Ureter (tissue), 1 donor: ENCODE data around the gene BCL2L15. TPM values are rescaled to one million over a fixed set of nuclear protein-coding genes. Genes with fewer than 3 reads are reported as not detected.
"Not testable (repeated sequence)": the region's sequence is repeated elsewhere in the genome, so short reads cannot be mapped to it uniquely, and the experiment has no call there.

Source experiments
- DNase-seq: peaks from one replicate; pipeline ENCODE4 v3.0.0-alpha.2; 2020; ENCODE audit warnings: low spot score
- total RNA-seq: library from RNA; stranded (reverse); gene quantifications from one replicate; pipeline ENCODE4 v1.2.4, GENCODE V29; 2023
- donor health status: DM: yes; HTN: yes; CAD: no.

The BCL2L15 gene
- total RNA-seq, 1 donor from 2014 or later: 8.0 TPM

- DNase-seq: peak; percentile 47
Observed at GRCh38 chr1:113871597-113872113, 15.7 kb downstream of the BCL2L15 start, which contains the start of gene PTPN22. Gene PTPN22, minus strand, starts transcription at chr1:113871712.

GRCh38 chr1:113870778-113871177, 16.6 kb downstream of the BCL2L15 start:
- no peak for DNase-seq

GRCh38 chr1:113868387-113869083, 18.8 kb downstream of the BCL2L15 start:
- no peak for DNase-seq

GRCh38 chr1:113861641-113862040, 25.7 kb downstream of the BCL2L15 start:
- DNase-seq: no peak

GRCh38 chr1:113860891-113861290, 26.5 kb downstream of the BCL2L15 start:
- DNase-seq: no peak

GRCh38 chr1:113859478-113860175, 27.8 kb downstream of the BCL2L15 start:
- DNase-seq: no peak

GRCh38 chr1:113858982-113859381, 28.4 kb downstream of the BCL2L15 start:
- no peak for DNase-seq

GRCh38 chr1:113858418-113858817, 29.0 kb downstream of the BCL2L15 start:
- DNase-seq: no peak

GRCh38 chr1:113857776-113858175, 29.6 kb downstream of the BCL2L15 start:
- DNase-seq: no peak

GRCh38 chr1:113856401-113856790, 31.0 kb downstream of the BCL2L15 start:
- no peak for DNase-seq

GRCh38 chr1:113855630-113856400, 31.6 kb downstream of the BCL2L15 start:
- DNase-seq: no peak

- DNase-seq: no peak
Observed at GRCh38 chr1:113854234-113854633, 33.1 kb downstream of the BCL2L15 start.

GRCh38 chr1:113852694-113853093, 34.7 kb downstream of the BCL2L15 start:
- not testable (repeated sequence) for DNase-seq

GRCh38 chr1:113850127-113850796, 37.1 kb downstream of the BCL2L15 start:
- DNase-seq: no peak

GRCh38 chr1:113849072-113849471, 38.3 kb downstream of the BCL2L15 start:
- no peak for DNase-seq

GRCh38 chr1:113846391-113847035, 40.9 kb downstream of the BCL2L15 start:
- DNase-seq: no peak

- DNase-seq: no peak
Observed at GRCh38 chr1:113836534-113836933, 50.8 kb downstream of the BCL2L15 start.

GRCh38 chr1:113835686-113836290, 51.6 kb downstream of the BCL2L15 start:
- DNase-seq: no peak

GRCh38 chr1:113834716-113835115, 52.7 kb downstream of the BCL2L15 start:
- no peak for DNase-seq
